Coronary artery (tissue), 2 donors: ENCODE results near the gene HUNK.
A peak's percentile ranks its signal among the peaks of the same experiment; 100 is the strongest.

Source experiments
- DNase-seq: peaks from one replicate; pipeline ENCODE4 v3.0.0-alpha.2; 2017; ENCODE audit warnings: low spot score
- H3K27ac ChIP-seq, 2 donors: fragments of 200-600 bp; sonication (generic); one replicate each; pipeline ENCODE4 v1.5.1; 2016 to 2019
- H3K4me3 ChIP-seq: fragments of 200-600 bp; sonication (generic); 2 replicates; pipeline ENCODE4 v1.5.1; 2016; ENCODE audit warnings: mild to moderate bottlenecking, moderate library complexity
- CTCF ChIP-seq: fragments of 200-600 bp; sonication (generic); IDR thresholded peaks from one replicate; pipeline ENCODE4 v1.5.1; 2019; ENCODE audit warnings: antibody characterized with exemption

Gene HUNK

GRCh38 chr21:31886915-31887314 lies 14.1 kb downstream of the HUNK start:
- no peak for DNase-seq
- no peak for TF ChIP-seq CTCF
- Histone ChIP-seq H3K27ac (no peak overlapping the region), H3K4me3 (no peak overlapping the region)

DNA sequence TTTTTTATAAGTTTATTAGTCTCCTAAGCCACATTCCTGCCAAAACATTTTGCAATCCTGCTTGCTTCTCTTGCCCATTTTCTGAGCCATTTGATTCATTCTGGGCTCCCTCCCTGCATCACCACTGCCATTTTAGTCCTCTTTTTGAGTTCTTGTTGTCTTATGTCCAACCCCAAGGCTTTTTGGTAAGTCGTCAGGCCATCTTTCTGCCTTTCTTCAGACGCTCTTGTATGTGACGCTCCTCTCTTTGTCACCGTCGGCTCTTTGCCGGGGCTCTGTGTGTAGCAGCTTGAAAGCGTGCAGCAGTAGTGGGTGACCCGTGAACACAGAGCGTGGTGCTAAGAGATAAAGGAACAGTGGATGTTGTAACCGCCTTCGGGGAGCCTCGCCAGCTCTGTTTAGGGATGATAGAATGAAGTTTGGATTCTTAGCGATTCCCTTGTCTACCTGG lies 14.6 kb downstream of the HUNK start:
- no peak for DNase-seq
- TF ChIP-seq CTCF = no peak
- Histone ChIP-seq H3K27ac (no peak overlapping the region), H3K4me3 (no peak overlapping the region)

DNA sequence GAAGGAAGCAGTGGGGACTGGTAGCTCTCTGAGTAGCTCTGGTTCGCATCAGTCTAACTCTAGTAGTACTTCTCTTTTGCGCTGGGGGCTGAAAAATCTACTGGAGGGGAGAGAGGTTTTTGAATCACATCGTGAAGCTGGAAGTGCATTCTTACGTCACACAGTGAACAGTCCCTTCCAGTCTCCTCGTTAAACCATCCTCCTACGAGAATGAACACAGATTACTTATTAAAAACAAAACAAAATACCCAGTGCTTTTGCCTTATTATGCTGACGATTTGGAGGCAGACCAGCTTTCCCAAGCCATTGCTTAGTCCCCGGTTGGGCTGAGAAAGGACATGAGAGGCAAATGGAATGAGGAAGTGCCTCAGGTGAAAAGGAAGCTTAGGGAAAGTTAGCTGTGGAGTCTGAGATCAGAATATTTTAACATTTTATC lies 16.1 kb downstream of the HUNK start:
- peak; percentile 8 for DNase-seq
- TF ChIP-seq CTCF = no peak
- Histone ChIP-seq H3K27ac (no peak overlapping the region), H3K4me3 (no peak overlapping the region)

DNA sequence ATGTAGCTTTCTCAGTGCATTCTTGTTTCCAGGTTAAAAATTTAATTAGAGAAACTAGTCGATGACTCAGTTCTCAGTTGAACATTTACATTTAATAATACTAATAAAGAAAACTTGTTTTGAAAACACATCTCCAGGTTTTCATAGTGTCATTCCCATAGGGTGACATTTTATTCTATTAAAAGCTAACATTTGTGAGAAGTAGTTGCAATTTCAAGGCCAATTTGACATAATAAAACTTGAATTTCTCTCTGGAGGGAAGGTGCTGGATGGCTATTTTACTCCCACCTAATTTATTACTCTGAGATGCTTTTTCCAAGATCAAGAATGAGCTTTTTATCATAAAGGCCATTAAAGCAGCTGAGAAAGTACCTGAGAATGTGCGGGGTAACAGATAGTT lies 16.6 kb downstream of the HUNK start:
- no peak for DNase-seq
- Histone ChIP-seq H3K27ac (no peak overlapping the region), H3K4me3 (no peak overlapping the region)
- no peak for TF ChIP-seq CTCF

DNA sequence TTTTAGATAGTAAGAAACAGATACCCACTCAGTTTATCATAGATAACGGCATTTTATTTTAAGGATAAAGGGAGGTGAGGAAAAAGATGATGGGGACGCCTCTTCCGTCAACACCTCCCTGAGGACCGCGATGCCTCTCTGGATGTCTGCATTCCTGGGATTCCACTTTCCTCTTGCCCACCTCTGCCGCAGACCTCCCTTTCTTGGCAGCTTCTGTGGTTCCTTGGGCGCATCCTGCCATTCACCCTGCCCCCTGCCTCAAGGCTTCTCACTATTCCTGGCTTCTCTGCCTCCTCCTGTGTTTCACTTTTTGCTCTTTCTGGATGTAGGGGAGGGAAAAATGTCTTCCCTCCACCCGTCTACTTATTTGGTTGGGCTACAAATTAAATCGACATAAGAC lies 19.9 kb downstream of the HUNK start:
- no peak overlapping the region for H3K4me3 ChIP-seq
- peak; percentile 40 for DNase-seq
- TF ChIP-seq CTCF = no peak
- no peak overlapping the region for H3K27ac ChIP-seq

- H3K27ac ChIP-seq = no peak overlapping the region
- no peak for TF ChIP-seq CTCF
- DNase-seq = no peak
- H3K4me3 ChIP-seq = no peak overlapping the region
Measured at GRCh38 chr21:31893851-31894415, 21.1 kb downstream of the HUNK start.

- Histone ChIP-seq H3K27ac (no peak overlapping the region), H3K4me3 (no peak overlapping the region)
- no peak for TF ChIP-seq CTCF
- no peak for DNase-seq
Measured at GRCh38 chr21:31894457-31894856, 21.6 kb downstream of the HUNK start.
